COLO668 (cell line): Measurements from ENCODE around the gene WDR89.
"Not testable (repeated sequence)": the region's sequence is repeated elsewhere in the genome, so short reads cannot be mapped to it uniquely, and the experiment has no call there.

ENCODE experiments used
- DNase-seq: peaks from one replicate; lab custom pipeline; 2025; ENCODE audit not compliant: unreplicated experiment; lab: John Stamatoyannopoulos, UW

Gene WDR89

GRCh38 chr14:63654346-63654745 lies 12.7 kb upstream of the WDR89 start:
- no peak for DNase-seq

- DNase-seq = no peak
These were observed 10.7 kb upstream of the WDR89 start for GRCh38 chr14:63652406-63652805.

GRCh38 chr14:63650256-63650952 lies 8.7 kb upstream of the WDR89 start:
- no peak for DNase-seq

- no peak for DNase-seq
These were observed 6.2 kb upstream of the WDR89 start for GRCh38 chr14:63647696-63648410.

- DNase-seq = no peak
These were observed 3.1 kb upstream of the WDR89 start for GRCh38 chr14:63644741-63645140.

GRCh38 chr14:63642656-63643382 lies 1.1 kb upstream of the WDR89 start:
- no peak for DNase-seq

- DNase-seq = peak; percentile 88
These were observed 549 bp upstream of the WDR89 start for GRCh38 chr14:63642229-63642611.

- DNase-seq = no peak
These were observed 3.2 kb downstream of the WDR89 start for GRCh38 chr14:63638493-63638892.

GRCh38 chr14:63636094-63636635 lies 5.5 kb downstream of the WDR89 start:
- DNase-seq = not testable (repeated sequence)

GRCh38 chr14:63633801-63634200 lies 7.9 kb downstream of the WDR89 start:
- no peak for DNase-seq

GRCh38 chr14:63632932-63633514 lies 8.6 kb downstream of the WDR89 start:
- DNase-seq = no peak

GRCh38 chr14:63624701-63625100 lies 17.0 kb downstream of the WDR89 start:
- DNase-seq = no peak

GRCh38 chr14:63624203-63624602 lies 17.5 kb downstream of the WDR89 start:
- no peak for DNase-seq

- not testable (repeated sequence) for DNase-seq
These were observed 19.7 kb downstream of the WDR89 start for GRCh38 chr14:63621975-63622374.

GRCh38 chr14:63616015-63616414 lies 25.7 kb downstream of the WDR89 start:
- DNase-seq = no peak

GRCh38 chr14:63614679-63615363 lies 26.9 kb downstream of the WDR89 start:
- no peak for DNase-seq

- DNase-seq = no peak
These were observed 30.6 kb downstream of the WDR89 start for GRCh38 chr14:63611078-63611477.

GRCh38 chr14:63605041-63605532 lies 36.6 kb downstream of the WDR89 start:
- no peak for DNase-seq

GRCh38 chr14:63604626-63605025 lies 37.0 kb downstream of the WDR89 start:
- no peak for DNase-seq

GRCh38 chr14:63603749-63604277 lies 37.9 kb downstream of the WDR89 start:
- peak; percentile 22 for DNase-seq
